Endothelial cell of hepatic sinusoid (primary cell): ENCODE measurements around the gene CST6.
"Not testable (repeated sequence)": the region's sequence is repeated elsewhere in the genome, so short reads cannot be mapped to it uniquely, and the experiment has no call there.

Experiments
- in situ Hi-C: cut with HindIII; loops from 2 replicates; pipeline ENCODE4 v1.10.0; 2017; ENCODE audit warnings: low sequenced_read_pairs

The CST6 gene

GRCh38 chr11:65983589-65983987 is 28.2 kb upstream of the CST6 start:
- in situ Hi-C loops = no loop called here

GRCh38 chr11:65987336-65987735 is 24.5 kb upstream of the CST6 start:
- in situ Hi-C loops = loop anchor here (5.0 kb wide), 1 partner anchor 55 kb away; no protein-coding TSS in a partner anchor

GRCh38 chr11:65988791-65989592 is 22.8 kb upstream of the CST6 start:
- in situ Hi-C loops = loop anchor here (5.0 kb wide), 1 partner anchor 53 kb away; no protein-coding TSS in a partner anchor

GRCh38 chr11:65992056-65992455 is 19.8 kb upstream of the CST6 start:
- in situ Hi-C loops = no loop called here

GRCh38 chr11:65997286-65997685 is 14.5 kb upstream of the CST6 start:
- in situ Hi-C loops = no loop called here

GRCh38 chr11:66001942-66002647 is 9.7 kb upstream of the CST6 start, which contains the start of the genes BANF1 and EIF1AD:
Gene BANF1 (plus strand): TSS chr11:66002503. CDS start chr11:66003251, 748 bp downstream.
Gene EIF1AD (minus strand): TSS chr11:66002157. CDS start chr11:66000389, 1,768 bp downstream.
- in situ Hi-C loops = no loop called here

- in situ Hi-C loops = no loop called here
Observed at GRCh38 chr11:66002648-66003225, 9.1 kb upstream of the CST6 start.

GRCh38 chr11:66003291-66003690 is 8.5 kb upstream of the CST6 start:
- in situ Hi-C loops = no loop called here

GRCh38 chr11:66004186-66004585 is 7.6 kb upstream of the CST6 start:
- in situ Hi-C loops = no loop called here

GRCh38 chr11:66006134-66006890 is 5.5 kb upstream of the CST6 start:
- in situ Hi-C loops = no loop called here

GRCh38 chr11:66006891-66007176 is 5.0 kb upstream of the CST6 start:
- in situ Hi-C loops = no loop called here

- in situ Hi-C loops = no loop called here
Observed at GRCh38 chr11:66007201-66007634, 4.6 kb upstream of the CST6 start.

- in situ Hi-C loops = no loop called here
Observed at GRCh38 chr11:66008095-66008467, 3.7 kb upstream of the CST6 start.

GRCh38 chr11:66008468-66009101 is 3.2 kb upstream of the CST6 start:
- in situ Hi-C loops = no loop called here

GRCh38 chr11:66010036-66010435 is 1.8 kb upstream of the CST6 start:
- in situ Hi-C loops = not testable (repeated sequence)

- in situ Hi-C loops = no loop called here
Observed at GRCh38 chr11:66011239-66011784, 496 bp upstream of the CST6 start.

- in situ Hi-C loops = no loop called here
Observed at GRCh38 chr11:66012371-66012945, 650 bp downstream of the CST6 start.

- in situ Hi-C loops = no loop called here
Observed at GRCh38 chr11:66012946-66013761, 1.3 kb downstream of the CST6 start.

GRCh38 chr11:66013762-66014100 is 1.9 kb downstream of the CST6 start:
- in situ Hi-C loops = no loop called here
